ENCODE data around the gene PLCB3.

The PLCB3 gene

GRCh38 chr11:64251753-64252002 is 348 bp downstream of the PLCB3 start:
- no peak for DNase-seq

GRCh38 chr11:64252003-64252872 is 908 bp downstream of the PLCB3 start:
- no peak for DNase-seq

- DNase-seq, result no peak
Measured at GRCh38 chr11:64253043-64253442, 1.7 kb downstream of the PLCB3 start.

- no peak for DNase-seq
Measured at GRCh38 chr11:64253481-64253880, 2.2 kb downstream of the PLCB3 start.

GRCh38 chr11:64254326-64254725 is 3.0 kb downstream of the PLCB3 start:
- DNase-seq, result no peak

GRCh38 chr11:64255135-64256128 is 4.1 kb downstream of the PLCB3 start:
- no peak for DNase-seq

- DNase-seq, result no peak
Measured at GRCh38 chr11:64256300-64256699, 5.0 kb downstream of the PLCB3 start.

GRCh38 chr11:64258356-64258755 is 7.0 kb downstream of the PLCB3 start:
- DNase-seq, result no peak

GRCh38 chr11:64258946-64259532 is 7.7 kb downstream of the PLCB3 start:
- DNase-seq, result no peak

GRCh38 chr11:64259533-64260067 is 8.3 kb downstream of the PLCB3 start:
- DNase-seq, result no peak

GRCh38 chr11:64260147-64260708 is 8.9 kb downstream of the PLCB3 start:
- no peak for DNase-seq

GRCh38 chr11:64261556-64262080 is 10.3 kb downstream of the PLCB3 start:
- no peak for DNase-seq

GRCh38 chr11:64262271-64263002 is 11.1 kb downstream of the PLCB3 start:
- no peak for DNase-seq

- no peak for DNase-seq
Measured at GRCh38 chr11:64263021-64263946, 12.0 kb downstream of the PLCB3 start.

GRCh38 chr11:64263947-64264317 is 12.6 kb downstream of the PLCB3 start:
- no peak for DNase-seq

GRCh38 chr11:64264371-64264852 is 13.1 kb downstream of the PLCB3 start:
- no peak for DNase-seq

GRCh38 chr11:64265176-64266160 is 14.1 kb downstream of the PLCB3 start:
- DNase-seq, result no peak

- no peak for DNase-seq
Measured at GRCh38 chr11:64266339-64266738, 15.0 kb downstream of the PLCB3 start.

GRCh38 chr11:64267207-64267945 is 16.0 kb downstream of the PLCB3 start:
- DNase-seq, result no peak

Data from GDM1 (cell line).